ENCODE results near the gene SLC2A4RG. TPM values are rescaled to one million over a fixed set of nuclear protein-coding genes. Genes with fewer than 3 reads are reported as not detected.

SLC2A4RG gene
- polyA plus RNA-seq, 2 donors = 43.8 to 77.5 TPM

GRCh38 chr20:63785691-63786131 is 46.1 kb downstream of the SLC2A4RG start:
- H3K9me3 ChIP-seq (ENCODE audit: control insufficient read depth in 2 of 2, insufficient read depth in 1 of 2, low read depth in 1 of 2, low read length in 1 of 2) = no peaks in the 10 kb centered on the region
- H3K36me3 ChIP-seq (ENCODE audit: control insufficient read depth in 2 of 2, insufficient read depth in 2 of 2, low read length in 1 of 2) = peaks cover 0 to 7% of the 10 kb centered on the region in 2 donors
- no peaks in the 10 kb centered on the region for H3K4me1 ChIP-seq (ENCODE audit: control insufficient read depth in 2 of 2, insufficient read depth in 2 of 2, low read length in 1 of 2)
- H3K27me3 ChIP-seq (ENCODE audit: control insufficient read depth in 1 of 2, insufficient read depth in 2 of 2, low read length in 2 of 2) = no peaks in the 10 kb centered on the region
- H3K4me3 ChIP-seq (ENCODE audit: low read depth in 1 of 2, low read length in 2 of 2) = no peak overlapping the region
- H3K27ac ChIP-seq (ENCODE audit: low read depth in 2 of 2, low read length in 1 of 2) = no peak overlapping the region
- WGBS, 2 donors = 67 to 70% methylated on average over 14 of the region's 14 CpGs

GRCh38 chr20:63787302-63787701 is 47.7 kb downstream of the SLC2A4RG start:
- no peak overlapping the region for H3K27ac ChIP-seq (ENCODE audit: low read depth in 2 of 2, low read length in 1 of 2)
- 84 to 86% methylated on average over 11 of the region's 11 CpGs for WGBS, 2 donors
- H3K36me3 ChIP-seq (ENCODE audit: control insufficient read depth in 2 of 2, insufficient read depth in 2 of 2, low read length in 1 of 2) = peaks cover 0 to 7% of the 10 kb centered on the region in 2 donors
- H3K9me3 ChIP-seq (ENCODE audit: control insufficient read depth in 2 of 2, insufficient read depth in 1 of 2, low read depth in 1 of 2, low read length in 1 of 2) = no peaks in the 10 kb centered on the region
- H3K27me3 ChIP-seq (ENCODE audit: control insufficient read depth in 1 of 2, insufficient read depth in 2 of 2, low read length in 2 of 2) = no peaks in the 10 kb centered on the region
- no peaks in the 10 kb centered on the region for H3K4me1 ChIP-seq (ENCODE audit: control insufficient read depth in 2 of 2, insufficient read depth in 2 of 2, low read length in 1 of 2)
- H3K4me3 ChIP-seq (ENCODE audit: low read depth in 1 of 2, low read length in 2 of 2) = no peak overlapping the region

GRCh38 chr20:63787749-63788148 is 48.2 kb downstream of the SLC2A4RG start:
- no peaks in the 10 kb centered on the region for H3K4me1 ChIP-seq (ENCODE audit: control insufficient read depth in 2 of 2, insufficient read depth in 2 of 2, low read length in 1 of 2)
- WGBS, 2 donors = 84 to 86% methylated on average over 15 to 16 of the region's 16 CpGs
- H3K9me3 ChIP-seq (ENCODE audit: control insufficient read depth in 2 of 2, insufficient read depth in 1 of 2, low read depth in 1 of 2, low read length in 1 of 2) = no peaks in the 10 kb centered on the region
- H3K4me3 ChIP-seq (ENCODE audit: low read depth in 1 of 2, low read length in 2 of 2) = no peak overlapping the region
- no peaks in the 10 kb centered on the region for H3K27me3 ChIP-seq (ENCODE audit: control insufficient read depth in 1 of 2, insufficient read depth in 2 of 2, low read length in 2 of 2)
- no peak overlapping the region for H3K27ac ChIP-seq (ENCODE audit: low read depth in 2 of 2, low read length in 1 of 2)
- H3K36me3 ChIP-seq (ENCODE audit: control insufficient read depth in 2 of 2, insufficient read depth in 2 of 2, low read length in 1 of 2) = peaks cover 0 to 7% of the 10 kb centered on the region in 2 donors

GRCh38 chr20:63789836-63790571 is 50.4 kb downstream of the SLC2A4RG start:
- no peak overlapping the region for H3K4me3 ChIP-seq (ENCODE audit: low read depth in 1 of 2, low read length in 2 of 2)
- no peaks in the 10 kb centered on the region for H3K9me3 ChIP-seq (ENCODE audit: control insufficient read depth in 2 of 2, insufficient read depth in 1 of 2, low read depth in 1 of 2, low read length in 1 of 2)
- peaks cover 0 to 7% of the 10 kb centered on the region in 2 donors for H3K36me3 ChIP-seq (ENCODE audit: control insufficient read depth in 2 of 2, insufficient read depth in 2 of 2, low read length in 1 of 2)
- H3K27ac ChIP-seq (ENCODE audit: low read depth in 2 of 2, low read length in 1 of 2) = no peak overlapping the region
- no peaks in the 10 kb centered on the region for H3K27me3 ChIP-seq (ENCODE audit: control insufficient read depth in 1 of 2, insufficient read depth in 2 of 2, low read length in 2 of 2)
- WGBS, 2 donors = 92% methylated on average over 57 of the region's 57 CpGs
- H3K4me1 ChIP-seq (ENCODE audit: control insufficient read depth in 2 of 2, insufficient read depth in 2 of 2, low read length in 1 of 2) = no peaks in the 10 kb centered on the region

- 92 to 93% methylated on average over 36 to 37 of the region's 37 CpGs for whole genome bisulfite sequencing, 2 donors
- Histone ChIP-seq H3K27me3 (ENCODE audit: control insufficient read depth in 1 of 2, insufficient read depth in 2 of 2, low read length in 2 of 2) (no peaks in the 10 kb centered on the region), H3K4me3 (ENCODE audit: low read depth in 1 of 2, low read length in 2 of 2) (no peak overlapping the region), H3K27ac (ENCODE audit: low read depth in 2 of 2, low read length in 1 of 2) (no peak overlapping the region), H3K9me3 (ENCODE audit: control insufficient read depth in 2 of 2, insufficient read depth in 1 of 2, low read depth in 1 of 2, low read length in 1 of 2) (no peaks in the 10 kb centered on the region), H3K36me3 (ENCODE audit: control insufficient read depth in 2 of 2, insufficient read depth in 2 of 2, low read length in 1 of 2) (peaks cover 0 to 7% of the 10 kb centered on the region in 2 donors), H3K4me1 (ENCODE audit: control insufficient read depth in 2 of 2, insufficient read depth in 2 of 2, low read length in 1 of 2) (no peaks in the 10 kb centered on the region)
These were observed 51.1 kb downstream of the SLC2A4RG start for GRCh38 chr20:63790572-63791168.

GRCh38 chr20:63791497-63792156 is 52.1 kb downstream of the SLC2A4RG start:
- no peak overlapping the region for H3K27ac ChIP-seq (ENCODE audit: low read depth in 2 of 2, low read length in 1 of 2)
- WGBS, 2 donors = 52 to 64% methylated on average over 23 of the region's 23 CpGs
- no peaks in the 10 kb centered on the region for H3K9me3 ChIP-seq (ENCODE audit: control insufficient read depth in 2 of 2, insufficient read depth in 1 of 2, low read depth in 1 of 2, low read length in 1 of 2)
- no peaks in the 10 kb centered on the region for H3K4me1 ChIP-seq (ENCODE audit: control insufficient read depth in 2 of 2, insufficient read depth in 2 of 2, low read length in 1 of 2)
- no peak overlapping the region for H3K4me3 ChIP-seq (ENCODE audit: low read depth in 1 of 2, low read length in 2 of 2)
- H3K36me3 ChIP-seq (ENCODE audit: control insufficient read depth in 2 of 2, insufficient read depth in 2 of 2, low read length in 1 of 2) = peaks cover 0 to 7% of the 10 kb centered on the region in 2 donors
- no peaks in the 10 kb centered on the region for H3K27me3 ChIP-seq (ENCODE audit: control insufficient read depth in 1 of 2, insufficient read depth in 2 of 2, low read length in 2 of 2)

GRCh38 chr20:63792866-63793265 is 53.3 kb downstream of the SLC2A4RG start:
- H3K4me3 ChIP-seq (ENCODE audit: low read depth in 1 of 2, low read length in 2 of 2) = no peak overlapping the region
- H3K27me3 ChIP-seq (ENCODE audit: control insufficient read depth in 1 of 2, insufficient read depth in 2 of 2, low read length in 2 of 2) = no peaks in the 10 kb centered on the region
- WGBS, 2 donors = 76 to 79% methylated on average over 20 of the region's 20 CpGs
- H3K27ac ChIP-seq (ENCODE audit: low read depth in 2 of 2, low read length in 1 of 2) = no peak overlapping the region
- H3K4me1 ChIP-seq (ENCODE audit: control insufficient read depth in 2 of 2, insufficient read depth in 2 of 2, low read length in 1 of 2) = no peaks in the 10 kb centered on the region
- peaks cover 0 to 7% of the 10 kb centered on the region in 2 donors for H3K36me3 ChIP-seq (ENCODE audit: control insufficient read depth in 2 of 2, insufficient read depth in 2 of 2, low read length in 1 of 2)
- no peaks in the 10 kb centered on the region for H3K9me3 ChIP-seq (ENCODE audit: control insufficient read depth in 2 of 2, insufficient read depth in 1 of 2, low read depth in 1 of 2, low read length in 1 of 2)

Other genes with a start within 250 kb of the SLC2A4RG start
- gene EEF1A2, start 240.7 kb upstream of the SLC2A4RG start, polyA plus RNA-seq = 1 to 10 TPM in 1 of 2 donors, under 1 TPM in 1; 0.86 to 7.3 TPM
- 1,000 to 10,000 TPM in 1 of 2 donors, 100 to 1,000 TPM in 1; 615 to 1,105 TPM for gene PPDPF, start 219.0 kb upstream of the SLC2A4RG start, polyA plus RNA-seq
- 10 to 100 TPM; 80.1 to 81.6 TPM for gene PTK6, start 202.4 kb upstream of the SLC2A4RG start, polyA plus RNA-seq
- under 1 TPM in 1 of 2 donors, not detected in 1; 0.04 TPM for gene SRMS, start 192.0 kb upstream of the SLC2A4RG start, polyA plus RNA-seq
- gene FNDC11, start 185.6 kb upstream of the SLC2A4RG start, polyA plus RNA-seq = under 1 TPM; 0.07 to 0.26 TPM
- 1 to 10 TPM; 7.2 to 8.3 TPM for gene HELZ2, start 165.5 kb upstream of the SLC2A4RG start, polyA plus RNA-seq
- 1 to 10 TPM; 7.6 to 8.8 TPM for gene GMEB2, start 112.7 kb upstream of the SLC2A4RG start, polyA plus RNA-seq
- gene STMN3, start 86.4 kb upstream of the SLC2A4RG start, polyA plus RNA-seq = 1 to 10 TPM; 3.7 to 6.1 TPM
- gene RTEL1, start 81.5 kb upstream of the SLC2A4RG start, polyA plus RNA-seq = 10 to 100 TPM in 1 of 2 donors, 1 to 10 TPM in 1; 8.1 to 14.5 TPM
- 10 to 100 TPM in 1 of 2 donors, 1 to 10 TPM in 1; 2.6 to 15.2 TPM for gene TNFRSF6B, start 43.1 kb upstream of the SLC2A4RG start, polyA plus RNA-seq
- gene ARFRP1, start 31.8 kb upstream of the SLC2A4RG start, polyA plus RNA-seq = 10 to 100 TPM; 33.9 to 35.4 TPM
- 10 to 100 TPM; 24.4 to 38.9 TPM for gene ZGPAT, start 31.7 kb upstream of the SLC2A4RG start, polyA plus RNA-seq
- gene LIME1, start 3.1 kb upstream of the SLC2A4RG start, polyA plus RNA-seq = 10 to 100 TPM; 12.6 to 24.5 TPM
- 1 to 10 TPM in 1 of 2 donors, under 1 TPM in 1; 0.68 to 1.0 TPM for gene ZBTB46, start 91.5 kb downstream of the SLC2A4RG start, polyA plus RNA-seq
- gene ABHD16B, start 121.7 kb downstream of the SLC2A4RG start, polyA plus RNA-seq = under 1 TPM; 0.42 to 0.92 TPM
- 100 to 1,000 TPM in 1 of 2 donors, 10 to 100 TPM in 1; 82.0 to 107 TPM for gene TPD52L2, start 125.5 kb downstream of the SLC2A4RG start, polyA plus RNA-seq
- gene DNAJC5, start 155.3 kb downstream of the SLC2A4RG start, polyA plus RNA-seq = 10 to 100 TPM; 42.9 to 59.4 TPM
- 10 to 100 TPM; 40.6 to 47.3 TPM for gene UCKL1, start 216.6 kb downstream of the SLC2A4RG start, polyA plus RNA-seq
- gene ZNF512B, start 230.2 kb downstream of the SLC2A4RG start, polyA plus RNA-seq = 10 to 100 TPM; 10.1 to 18.3 TPM
- gene SAMD10, start 239.9 kb downstream of the SLC2A4RG start, polyA plus RNA-seq = 10 to 100 TPM in 1 of 2 donors, 1 to 10 TPM in 1; 9.4 to 13.1 TPM
- gene PRPF6, start 241.4 kb downstream of the SLC2A4RG start, polyA plus RNA-seq = 10 to 100 TPM; 24.6 to 39.0 TPM